GM21825 (cell line): ENCODE results near the gene NCAM2.
"Not testable (repeated sequence)": the region's sequence is repeated elsewhere in the genome, so short reads cannot be mapped to it uniquely, and the experiment has no call there.

Source experiments
- ATAC-seq: cut with Tn5 transposase; IDR thresholded peaks from one replicate; pipeline ENCODE4 v1.9.1; 2021; ENCODE audit warnings: mild to moderate bottlenecking, moderate library complexity; ENCODE audit not compliant: unreplicated experiment

The NCAM2 gene

GRCh38 chr21:21290751-21291150, 292.5 kb downstream of the NCAM2 start:
- no peak for ATAC-seq

- no peak for ATAC-seq
These were observed 293.8 kb downstream of the NCAM2 start for GRCh38 chr21:21291883-21292569.

GRCh38 chr21:21295303-21295702, 297.1 kb downstream of the NCAM2 start:
- no peak for ATAC-seq

DNA sequence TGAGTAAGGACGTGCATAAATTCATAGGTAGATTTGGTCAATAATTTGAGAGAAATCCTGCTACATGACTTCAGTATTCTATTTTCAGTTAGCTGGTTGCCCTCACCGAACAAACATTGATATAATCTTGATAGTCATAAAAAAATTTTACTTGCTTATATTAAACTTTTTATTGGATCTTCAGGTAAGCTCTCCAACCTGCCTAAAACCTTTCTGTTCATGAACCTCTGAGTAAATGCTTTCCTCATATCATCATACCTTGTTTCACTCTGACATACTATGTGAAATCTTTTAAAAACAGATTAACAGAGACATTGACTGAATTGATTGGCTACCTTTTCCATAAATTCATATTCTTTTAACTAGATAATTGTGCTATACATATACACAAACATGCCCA, 299.0 kb downstream of the NCAM2 start:
- no peak for ATAC-seq

- no peak for ATAC-seq
These were observed 302.8 kb downstream of the NCAM2 start for GRCh38 chr21:21301013-21301412.

DNA sequence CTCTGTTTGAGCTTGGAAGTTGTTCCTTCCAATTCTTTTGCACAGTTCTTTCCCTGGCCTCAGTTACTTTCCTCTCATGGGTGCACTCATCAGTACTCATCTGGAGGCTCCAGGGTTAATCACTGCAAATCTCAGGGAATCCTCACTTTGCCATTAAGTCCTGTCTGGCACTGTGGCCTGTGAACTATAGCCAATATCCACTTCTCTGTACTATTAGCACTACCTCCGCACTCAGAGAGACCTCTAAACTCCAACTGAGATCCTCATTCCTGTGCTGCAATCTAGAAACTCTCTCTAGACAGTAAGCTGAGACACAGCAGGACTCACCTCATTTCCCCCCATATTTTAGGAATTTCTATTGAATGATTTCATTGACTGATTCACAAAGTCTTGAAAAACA, 311.3 kb downstream of the NCAM2 start:
- no peak for ATAC-seq

- ATAC-seq = no peak
These were observed 326.1 kb downstream of the NCAM2 start for GRCh38 chr21:21324297-21324696.

- no peak for ATAC-seq
These were observed 334.3 kb downstream of the NCAM2 start for GRCh38 chr21:21332492-21332891.

DNA sequence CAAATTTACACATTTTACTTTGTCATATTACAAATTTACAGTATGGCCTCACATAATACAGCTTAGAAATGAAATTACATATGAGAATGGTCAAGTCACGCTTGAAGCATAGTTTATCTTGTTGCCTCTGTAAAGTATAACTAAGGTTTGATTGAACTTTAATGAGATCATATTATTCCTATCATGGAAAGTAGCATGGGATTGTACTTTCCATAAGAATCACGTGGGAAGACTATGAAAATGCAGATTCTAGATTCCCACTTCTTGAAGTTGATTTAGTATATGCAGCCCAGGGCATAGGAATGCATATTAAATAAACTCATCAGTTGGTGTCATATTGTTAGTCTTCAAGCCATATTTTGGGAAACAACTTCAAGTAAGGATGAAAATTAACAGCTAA, 342.8 kb downstream of the NCAM2 start:
- no peak for ATAC-seq

GRCh38 chr21:21345296-21345695, 347.1 kb downstream of the NCAM2 start:
- ATAC-seq = no peak

DNA sequence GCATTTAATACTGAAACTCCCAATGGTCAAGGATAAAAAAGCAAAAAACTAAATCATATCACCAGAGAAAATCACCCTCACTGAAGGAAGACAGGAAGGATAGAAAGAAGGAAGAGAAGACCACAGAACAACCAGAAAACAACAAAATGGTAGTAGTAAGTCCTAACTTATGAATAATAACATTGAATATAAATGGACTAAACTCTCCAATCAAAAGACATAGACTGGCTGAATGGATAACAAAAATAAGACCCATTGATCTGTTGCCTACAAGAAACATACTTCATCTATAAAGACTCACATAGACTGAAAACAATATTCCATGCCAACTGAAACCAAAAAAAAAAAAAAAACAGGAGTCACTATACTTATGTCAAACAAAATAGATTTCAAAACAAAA, 347.7 kb downstream of the NCAM2 start:
- no peak for ATAC-seq

- ATAC-seq = no peak
These were observed 368.1 kb downstream of the NCAM2 start for GRCh38 chr21:21366277-21366676.

GRCh38 chr21:21367583-21367982, 369.4 kb downstream of the NCAM2 start:
- ATAC-seq = no peak

DNA sequence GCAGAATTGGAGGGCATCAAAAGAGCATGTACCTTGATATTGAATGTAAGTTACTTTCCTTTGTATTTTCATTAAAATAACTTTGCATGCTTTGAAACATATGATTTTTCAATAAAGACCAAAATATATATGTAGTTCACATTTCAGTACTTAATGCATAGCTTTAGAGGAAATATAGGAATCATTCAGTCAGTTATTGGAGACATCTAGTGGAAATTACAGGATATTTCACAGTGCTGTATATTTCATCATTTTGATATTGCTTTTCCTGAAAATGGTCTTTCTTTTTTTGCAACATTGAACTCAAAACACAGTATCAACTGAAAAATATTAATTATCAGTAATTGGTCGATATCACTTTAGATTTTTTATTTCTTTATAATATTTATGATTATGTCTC, 375.8 kb downstream of the NCAM2 start:
- ATAC-seq = no peak

DNA sequence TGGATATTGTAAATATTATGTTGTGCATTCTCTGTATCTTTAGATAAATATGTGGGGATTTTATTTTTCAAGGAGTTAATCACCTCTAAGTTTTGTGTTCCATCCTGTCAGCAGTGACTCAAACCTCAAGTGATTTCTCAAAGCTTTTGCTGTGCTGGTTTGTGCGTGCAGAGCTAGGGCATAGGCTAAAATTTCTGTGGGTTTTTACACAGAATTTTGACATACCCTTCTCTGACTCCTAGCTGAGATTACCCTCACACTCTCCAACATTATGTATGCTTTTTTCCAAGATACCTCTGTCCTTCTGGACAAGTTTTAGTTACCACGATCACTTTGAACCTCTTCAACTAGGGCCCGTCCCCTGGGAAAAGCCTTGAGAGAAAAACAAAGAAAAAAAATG, 384.9 kb downstream of the NCAM2 start:
- ATAC-seq = no peak

- ATAC-seq = no peak
These were observed 386.8 kb downstream of the NCAM2 start for GRCh38 chr21:21384977-21385376.

GRCh38 chr21:21385404-21385803, 387.2 kb downstream of the NCAM2 start:
- no peak for ATAC-seq

- ATAC-seq = no peak
These were observed 389.7 kb downstream of the NCAM2 start for GRCh38 chr21:21387916-21388315.

DNA sequence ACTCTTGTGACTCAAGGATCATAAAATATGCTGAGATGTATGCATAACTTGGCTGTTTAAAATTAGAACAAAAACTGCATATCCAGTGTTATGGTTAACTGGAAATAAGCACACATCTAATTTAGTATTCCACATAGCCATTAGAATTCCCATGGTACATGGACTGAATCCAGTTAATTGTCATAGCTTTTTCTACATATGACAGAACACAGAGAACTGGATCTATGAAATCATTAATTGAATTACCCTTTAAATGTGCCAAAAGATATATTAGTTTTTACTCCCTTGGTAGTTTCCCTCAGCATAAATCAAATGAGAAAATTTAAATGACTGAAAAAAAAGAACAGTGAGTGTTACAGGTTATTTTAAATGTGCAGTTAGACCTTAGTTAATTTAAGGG, 395.9 kb downstream of the NCAM2 start:
- ATAC-seq = no peak

- ATAC-seq = no peak
These were observed 398.2 kb downstream of the NCAM2 start for GRCh38 chr21:21396424-21396823.

GRCh38 chr21:21397464-21397863, 399.3 kb downstream of the NCAM2 start:
- no peak for ATAC-seq

DNA sequence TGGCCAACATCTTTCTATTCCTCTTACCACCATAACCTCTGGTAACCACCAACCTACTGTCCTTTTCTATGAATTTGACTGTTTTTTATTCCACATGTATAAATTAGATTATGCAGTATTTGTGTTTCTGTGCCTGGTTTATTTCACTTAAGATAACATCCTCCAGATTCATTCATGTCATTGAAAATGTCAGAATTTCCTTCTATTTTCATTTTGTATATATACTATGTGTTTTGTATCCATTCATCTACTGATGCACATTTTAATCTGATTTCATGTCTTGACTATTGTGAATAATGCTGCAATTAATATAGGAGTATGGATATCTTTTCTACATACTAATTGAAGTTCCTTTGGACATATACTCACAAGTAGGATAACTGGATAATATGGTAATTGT, 403.2 kb downstream of the NCAM2 start:
- no peak for ATAC-seq

GRCh38 chr21:21402187-21402586, 404.0 kb downstream of the NCAM2 start:
- ATAC-seq = not testable (repeated sequence)
